ENCODE measurements around the gene MVD. TPM values are rescaled to one million over a fixed set of nuclear protein-coding genes. Genes with fewer than 3 reads are reported as not detected.

The MVD gene
- total RNA-seq, 1 experiment from 2014 or later = 7.4 TPM

GRCh38 chr16:88630433-88630832, 32.5 kb downstream of the MVD start:
- DNase-seq (ENCODE audit: extremely low read depth, low read depth) = no peak

- DNase-seq (ENCODE audit: extremely low read depth, low read depth) = no peak
Measured at GRCh38 chr16:88629835-88630234, 33.1 kb downstream of the MVD start.

- DNase-seq (ENCODE audit: extremely low read depth, low read depth) = no peak
Measured at GRCh38 chr16:88628512-88628974, 34.3 kb downstream of the MVD start.

GRCh38 chr16:88627531-88628411, 35.1 kb downstream of the MVD start:
- no peak for DNase-seq (ENCODE audit: extremely low read depth, low read depth)

- no peak for DNase-seq (ENCODE audit: extremely low read depth, low read depth)
Measured at GRCh38 chr16:88626646-88627045, 36.2 kb downstream of the MVD start.

- DNase-seq (ENCODE audit: extremely low read depth, low read depth) = no peak
Measured at GRCh38 chr16:88624977-88625576, 37.8 kb downstream of the MVD start.

- no peak for DNase-seq (ENCODE audit: extremely low read depth, low read depth)
Measured at GRCh38 chr16:88624481-88624880, 38.4 kb downstream of the MVD start.

- DNase-seq (ENCODE audit: extremely low read depth, low read depth) = no peak
Measured at GRCh38 chr16:88623858-88624257, 39.0 kb downstream of the MVD start.

- no peak for DNase-seq (ENCODE audit: extremely low read depth, low read depth)
Measured at GRCh38 chr16:88622866-88623265, 40.0 kb downstream of the MVD start.

- no peak for DNase-seq (ENCODE audit: extremely low read depth, low read depth)
Measured at GRCh38 chr16:88622125-88622524, 40.8 kb downstream of the MVD start.

- DNase-seq (ENCODE audit: extremely low read depth, low read depth) = no peak
Measured at GRCh38 chr16:88619859-88620815, 42.8 kb downstream of the MVD start.

GRCh38 chr16:88618956-88619667, 43.8 kb downstream of the MVD start:
- DNase-seq (ENCODE audit: extremely low read depth, low read depth) = no peak

- no peak for DNase-seq (ENCODE audit: extremely low read depth, low read depth)
Measured at GRCh38 chr16:88618182-88618955, 44.5 kb downstream of the MVD start.

- DNase-seq (ENCODE audit: extremely low read depth, low read depth) = no peak
Measured at GRCh38 chr16:88617268-88618031, 45.4 kb downstream of the MVD start.

GRCh38 chr16:88616736-88617135, 46.2 kb downstream of the MVD start:
- DNase-seq (ENCODE audit: extremely low read depth, low read depth) = no peak

GRCh38 chr16:88616320-88616719, 46.6 kb downstream of the MVD start:
- DNase-seq (ENCODE audit: extremely low read depth, low read depth) = no peak

- no peak for DNase-seq (ENCODE audit: extremely low read depth, low read depth)
Measured at GRCh38 chr16:88614818-88615580, 47.9 kb downstream of the MVD start.
